Measurements from ENCODE around the gene NHSL2. TPM values are rescaled to one million over a fixed set of nuclear protein-coding genes. Genes with fewer than 3 reads are reported as not detected.

The NHSL2 gene
- total RNA-seq, 1 experiment from 2014 or later: not detected

DNA sequence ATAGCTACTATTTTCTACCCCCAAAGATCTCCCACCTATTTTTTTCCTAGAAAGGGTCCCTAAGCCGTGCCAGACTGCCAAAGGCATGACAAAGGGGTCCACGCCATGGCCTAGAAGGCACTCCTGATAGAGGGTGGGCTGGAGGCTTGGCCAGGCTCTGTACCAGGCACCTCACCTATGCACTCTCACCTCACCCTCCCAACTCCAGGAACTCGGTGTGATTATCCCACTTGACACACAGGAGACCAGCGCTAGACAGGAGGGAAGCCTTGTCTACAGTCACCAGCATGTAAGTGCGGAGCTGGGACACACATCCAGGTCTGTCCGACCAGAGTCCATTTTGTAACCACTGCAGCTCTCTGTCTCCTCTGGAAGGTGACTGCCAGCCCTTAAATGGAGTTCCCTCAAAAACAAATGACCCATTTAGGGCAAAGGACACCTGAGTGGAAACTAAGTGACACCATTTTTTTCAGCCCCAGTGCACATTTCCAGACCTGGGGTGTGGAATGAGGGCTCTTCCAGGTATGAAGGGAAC is 114.7 kb downstream of the NHSL2 start:
- intact Hi-C loops (cut with micrococcal nuclease; ENCODE audit: unreplicated experiment): no loop called here
- ChIA-PET CTCF (no interaction called here), POLR2A (ENCODE audit: unreplicated experiment) (no interaction called here)
- Histone ChIP-seq H3F3A (ENCODE audit: insufficient read depth, low read depth) (peaks cover 7% of the 10 kb centered on the region; the same call in 1 of the 2 replicates), H2AFZ (no peak overlapping the region), H3K4me1 (replicated peaks; ENCODE audit: insufficient read depth) (peaks cover 18% of the 10 kb centered on the region), H3K27ac (no peak overlapping the region), H3K4me3 (no peak overlapping the region), H4K20me1 (ENCODE audit: insufficient read depth) (no peaks in the 10 kb centered on the region), H3K9me3 (ENCODE audit: insufficient read depth, low read depth) (no peaks in the 10 kb centered on the region), H3K4me2 (no peak overlapping the region), H3K36me3 (ENCODE audit: low read depth) (no peaks in the 10 kb centered on the region), H3K9me2 (ENCODE audit: insufficient read depth) (no peaks in the 10 kb centered on the region), H3K27me3 (ENCODE audit: insufficient read depth, low read depth) (no peaks in the 10 kb centered on the region), H3K79me2 (ENCODE audit: low read depth) (no peaks in the 10 kb centered on the region)
- BruUV-seq (replicated peaks): no TSS peak
- TF ChIP-seq, protein P1, sequence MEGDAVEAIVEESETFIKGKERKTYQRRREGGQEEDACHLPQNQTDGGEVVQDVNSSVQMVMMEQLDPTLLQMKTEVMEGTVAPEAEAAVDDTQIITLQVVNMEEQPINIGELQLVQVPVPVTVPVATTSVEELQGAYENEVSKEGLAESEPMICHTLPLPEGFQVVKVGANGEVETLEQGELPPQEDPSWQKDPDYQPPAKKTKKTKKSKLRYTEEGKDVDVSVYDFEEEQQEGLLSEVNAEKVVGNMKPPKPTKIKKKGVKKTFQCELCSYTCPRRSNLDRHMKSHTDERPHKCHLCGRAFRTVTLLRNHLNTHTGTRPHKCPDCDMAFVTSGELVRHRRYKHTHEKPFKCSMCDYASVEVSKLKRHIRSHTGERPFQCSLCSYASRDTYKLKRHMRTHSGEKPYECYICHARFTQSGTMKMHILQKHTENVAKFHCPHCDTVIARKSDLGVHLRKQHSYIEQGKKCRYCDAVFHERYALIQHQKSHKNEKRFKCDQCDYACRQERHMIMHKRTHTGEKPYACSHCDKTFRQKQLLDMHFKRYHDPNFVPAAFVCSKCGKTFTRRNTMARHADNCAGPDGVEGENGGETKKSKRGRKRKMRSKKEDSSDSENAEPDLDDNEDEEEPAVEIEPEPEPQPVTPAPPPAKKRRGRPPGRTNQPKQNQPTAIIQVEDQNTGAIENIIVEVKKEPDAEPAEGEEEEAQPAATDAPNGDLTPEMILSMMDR (conservative IDR thresholded peaks at IDR 0.05): no peak
- TF ChIP-seq EZH2 (IDR thresholded peaks at IDR 0.05; ENCODE audit: low read depth): no peak
- DNase-seq: no peak

DNA sequence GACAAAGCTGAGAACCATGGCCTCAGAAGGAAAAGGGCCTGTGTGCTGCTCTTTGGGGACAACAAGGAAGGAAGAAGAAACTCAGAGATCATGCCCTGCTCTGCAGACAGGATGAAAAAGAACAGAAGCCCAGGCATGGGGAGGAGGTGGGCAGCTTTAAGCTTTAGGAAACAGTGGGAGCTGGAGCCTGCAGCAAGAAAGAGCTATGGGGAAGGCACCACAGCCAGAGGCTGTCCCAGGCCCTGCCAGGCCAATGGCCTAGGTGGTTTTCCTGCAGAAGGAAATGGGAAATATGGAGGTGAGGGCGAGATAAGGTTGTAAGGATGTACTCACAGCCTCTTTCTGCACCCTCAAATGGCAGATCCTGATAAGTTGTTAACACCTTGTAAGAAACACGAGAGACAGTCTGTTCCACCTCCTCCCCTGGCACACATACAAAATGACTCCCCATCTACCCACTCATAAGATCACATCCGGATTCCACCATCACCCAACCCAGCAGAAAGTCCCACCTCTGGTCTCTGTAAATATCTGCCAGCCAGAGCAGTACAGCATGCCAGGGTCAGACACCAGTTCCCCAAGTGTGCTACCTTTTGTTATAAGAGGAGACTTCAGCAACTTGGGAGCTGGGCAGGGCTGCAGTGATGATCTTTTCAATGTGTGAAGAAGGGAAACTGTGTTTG is 115.8 kb downstream of the NHSL2 start:
- ChIA-PET CTCF (no interaction called here), POLR2A (ENCODE audit: unreplicated experiment) (no interaction called here)
- no peaks in the 10 kb centered on the region for H3K9me2 ChIP-seq (ENCODE audit: insufficient read depth)
- H3K36me3 ChIP-seq (ENCODE audit: low read depth): no peaks in the 10 kb centered on the region
- H3K27me3 ChIP-seq (ENCODE audit: insufficient read depth, low read depth): no peaks in the 10 kb centered on the region
- no TSS peak for BruUV-seq (replicated peaks)
- no peak overlapping the region for H3K4me2 ChIP-seq
- peaks cover 11% of the 10 kb centered on the region; the same call in 1 of the 2 replicates for H3F3A ChIP-seq (ENCODE audit: insufficient read depth, low read depth)
- H3K79me2 ChIP-seq (ENCODE audit: low read depth): no peaks in the 10 kb centered on the region
- no peak for DNase-seq
- no peak overlapping the region for H3K27ac ChIP-seq
- H3K4me3 ChIP-seq: no peak overlapping the region
- intact Hi-C loops (cut with micrococcal nuclease; ENCODE audit: unreplicated experiment): no loop called here
- no peaks in the 10 kb centered on the region for H3K9me3 ChIP-seq (ENCODE audit: insufficient read depth, low read depth)
- H2AFZ ChIP-seq: no peak overlapping the region
- H3K4me1 ChIP-seq (replicated peaks; ENCODE audit: insufficient read depth): peaks cover 25% of the 10 kb centered on the region
- TF ChIP-seq, protein P1 (conservative IDR thresholded peaks at IDR 0.05): no peak
- no peaks in the 10 kb centered on the region for H4K20me1 ChIP-seq (ENCODE audit: insufficient read depth)

DNA sequence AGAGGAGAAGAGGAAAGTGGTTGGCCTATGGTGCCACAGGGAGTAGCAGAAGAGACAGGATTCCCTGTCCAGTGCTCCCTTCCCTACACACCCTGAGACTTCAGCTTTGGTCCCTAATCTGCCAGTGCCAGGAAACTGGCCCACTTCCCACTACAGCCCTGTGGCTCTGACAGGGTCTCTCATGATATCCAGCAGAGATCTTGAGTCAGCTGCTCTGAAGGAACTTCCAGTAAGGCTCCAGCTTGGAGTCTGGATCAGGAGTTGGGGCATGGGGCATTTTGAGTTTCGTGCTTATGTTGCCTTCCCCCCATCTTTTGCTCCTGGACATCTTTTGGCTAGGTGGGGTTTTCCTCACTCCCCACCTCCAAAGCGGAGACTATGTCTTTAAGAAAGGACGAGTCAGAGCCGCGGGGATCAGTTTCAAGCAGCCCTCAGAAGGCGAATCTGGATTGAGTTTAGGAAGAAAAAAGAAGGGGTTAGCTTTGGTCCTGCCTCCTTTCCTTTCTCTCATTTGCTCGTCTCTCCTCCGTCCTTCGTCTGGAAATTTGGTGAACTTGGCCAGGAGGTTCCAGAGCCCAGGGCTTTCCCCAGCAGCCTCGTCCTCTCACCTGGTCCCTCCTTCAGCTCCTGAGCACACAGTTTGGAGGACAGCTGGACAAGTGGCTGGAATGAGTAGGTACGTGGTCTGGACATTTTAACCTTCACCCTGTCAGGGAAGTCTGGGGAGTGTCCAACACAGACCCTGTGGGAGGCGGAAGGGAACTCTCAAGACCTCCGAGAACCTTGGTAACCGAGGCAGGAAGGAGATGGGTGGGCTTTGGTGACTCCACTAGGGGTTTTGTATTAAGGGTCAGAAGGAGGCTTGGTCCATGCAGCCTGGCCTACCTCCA is 116.6 kb downstream of the NHSL2 start:
- Histone ChIP-seq H2AFZ (no peak overlapping the region), H3K36me3 (ENCODE audit: low read depth) (no peaks in the 10 kb centered on the region), H3K9me2 (ENCODE audit: insufficient read depth) (no peaks in the 10 kb centered on the region), H3K9me3 (ENCODE audit: insufficient read depth, low read depth) (no peaks in the 10 kb centered on the region), H3F3A (ENCODE audit: insufficient read depth, low read depth) (peaks cover 11% of the 10 kb centered on the region; the same call in 1 of the 2 replicates), H3K27me3 (ENCODE audit: insufficient read depth, low read depth) (no peaks in the 10 kb centered on the region), H3K79me2 (ENCODE audit: low read depth) (no peaks in the 10 kb centered on the region), H3K4me3 (no peak overlapping the region), H4K20me1 (ENCODE audit: insufficient read depth) (no peaks in the 10 kb centered on the region), H3K4me1 (replicated peaks; ENCODE audit: insufficient read depth) (peaks cover 25% of the 10 kb centered on the region), H3K4me2 (no peak overlapping the region), H3K27ac (no peak overlapping the region)
- BruUV-seq (replicated peaks): no TSS peak
- ChIA-PET POLR2A (ENCODE audit: unreplicated experiment) (no interaction called here), CTCF (no interaction called here)
- no peak for DNase-seq
- intact Hi-C loops (cut with micrococcal nuclease; ENCODE audit: unreplicated experiment): no loop called here
- no peak for TF ChIP-seq EZH2 (IDR thresholded peaks at IDR 0.05; ENCODE audit: low read depth)
- TF ChIP-seq, protein P1 (conservative IDR thresholded peaks at IDR 0.05): no peak

All from PC-9 (cell line).